ENCODE data around the gene SOX13.

The SOX13 gene

GRCh38 chr1:204166219-204166618 is 93.3 kb downstream of the SOX13 start, which contains the start of gene REN:
Gene REN (minus strand): TSS chr1:204166337. CDS start chr1:204166293, 44 bp downstream.
- Histone ChIP-seq H3K27me3 (ENCODE audit: control insufficient read depth, insufficient read depth, low read length) (no peaks in the 10 kb centered on the region), H3K4me3 (ENCODE audit: low read length) (no peak within 1 kb of the TSS), H3K27ac (ENCODE audit: low read depth, low read length) (no peak within 1 kb of the TSS), H3K36me3 (ENCODE audit: control insufficient read depth, insufficient read depth, low read length) (no peaks in the 10 kb centered on the region), H3K4me1 (ENCODE audit: control insufficient read depth, insufficient read depth, low read length) (no peaks in the 10 kb centered on the region), H3K9ac (ENCODE audit: low read length) (no peak within 1 kb of the TSS)

- Histone ChIP-seq H3K4me3 (ENCODE audit: low read length) (no peak overlapping the region), H3K9ac (ENCODE audit: low read length) (no peak overlapping the region), H3K27me3 (ENCODE audit: control insufficient read depth, insufficient read depth, low read length) (no peaks in the 10 kb centered on the region), H3K27ac (ENCODE audit: low read depth, low read length) (no peak overlapping the region), H3K36me3 (ENCODE audit: control insufficient read depth, insufficient read depth, low read length) (no peaks in the 10 kb centered on the region), H3K4me1 (ENCODE audit: control insufficient read depth, insufficient read depth, low read length) (no peaks in the 10 kb centered on the region)
These were observed 94.8 kb downstream of the SOX13 start for GRCh38 chr1:204167730-204168129.

GRCh38 chr1:204169858-204170257 is 96.9 kb downstream of the SOX13 start:
- H3K36me3 ChIP-seq (ENCODE audit: control insufficient read depth, insufficient read depth, low read length) = no peaks in the 10 kb centered on the region
- H3K27ac ChIP-seq (ENCODE audit: low read depth, low read length) = no peak overlapping the region
- no peak overlapping the region for H3K4me3 ChIP-seq (ENCODE audit: low read length)
- H3K9ac ChIP-seq (ENCODE audit: low read length) = no peak overlapping the region
- H3K27me3 ChIP-seq (ENCODE audit: control insufficient read depth, insufficient read depth, low read length) = no peaks in the 10 kb centered on the region
- no peaks in the 10 kb centered on the region for H3K4me1 ChIP-seq (ENCODE audit: control insufficient read depth, insufficient read depth, low read length)

- Histone ChIP-seq H3K9ac (ENCODE audit: low read length) (no peak overlapping the region), H3K27me3 (ENCODE audit: control insufficient read depth, insufficient read depth, low read length) (no peaks in the 10 kb centered on the region), H3K4me1 (ENCODE audit: control insufficient read depth, insufficient read depth, low read length) (no peaks in the 10 kb centered on the region), H3K4me3 (ENCODE audit: low read length) (no peak overlapping the region), H3K27ac (ENCODE audit: low read depth, low read length) (no peak overlapping the region), H3K36me3 (ENCODE audit: control insufficient read depth, insufficient read depth, low read length) (no peaks in the 10 kb centered on the region)
These were observed 97.7 kb downstream of the SOX13 start for GRCh38 chr1:204170494-204171155.

- no peaks in the 10 kb centered on the region for H3K27me3 ChIP-seq (ENCODE audit: control insufficient read depth, insufficient read depth, low read length)
- no peak overlapping the region for H3K27ac ChIP-seq (ENCODE audit: low read depth, low read length)
- H3K4me3 ChIP-seq (ENCODE audit: low read length) = no peak overlapping the region
- no peaks in the 10 kb centered on the region for H3K36me3 ChIP-seq (ENCODE audit: control insufficient read depth, insufficient read depth, low read length)
- H3K9ac ChIP-seq (ENCODE audit: low read length) = no peak overlapping the region
- H3K4me1 ChIP-seq (ENCODE audit: control insufficient read depth, insufficient read depth, low read length) = no peaks in the 10 kb centered on the region
These were observed 98.8 kb downstream of the SOX13 start for GRCh38 chr1:204171751-204172178.

DNA sequence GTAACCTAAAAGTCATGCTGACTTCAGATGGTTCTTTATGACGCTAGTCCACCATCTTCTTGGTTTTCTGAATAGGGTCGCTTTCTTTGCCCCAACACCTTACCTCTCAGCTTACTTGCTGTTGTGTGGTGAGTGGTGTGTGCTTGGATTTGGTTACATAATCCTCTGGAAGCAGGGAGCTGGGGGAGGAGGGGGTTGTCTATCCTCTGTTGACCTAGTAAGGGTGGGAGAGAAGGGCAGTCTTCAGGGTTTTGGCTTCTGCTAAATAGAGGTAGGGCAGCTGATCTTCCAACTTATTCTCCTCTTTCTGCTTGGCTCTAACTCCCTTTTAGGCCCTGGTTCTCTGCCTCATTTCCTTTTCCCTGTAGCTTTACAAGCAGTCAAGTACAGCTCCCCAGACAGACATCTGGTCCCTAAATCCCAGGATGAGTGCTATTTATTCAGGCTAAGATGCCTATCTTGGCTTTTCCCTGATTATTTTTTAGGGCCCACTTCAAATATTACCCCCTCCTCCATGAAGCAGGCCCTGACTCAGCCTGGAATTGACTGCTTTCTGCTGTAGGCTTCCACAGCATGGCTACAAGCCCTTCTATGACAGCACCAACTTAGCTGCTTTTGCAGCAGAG is 99.6 kb downstream of the SOX13 start:
- Histone ChIP-seq H3K4me1 (ENCODE audit: control insufficient read depth, insufficient read depth, low read length) (no peaks in the 10 kb centered on the region), H3K9ac (ENCODE audit: low read length) (no peak overlapping the region), H3K27ac (ENCODE audit: low read depth, low read length) (no peak overlapping the region), H3K4me3 (ENCODE audit: low read length) (no peak overlapping the region), H3K36me3 (ENCODE audit: control insufficient read depth, insufficient read depth, low read length) (no peaks in the 10 kb centered on the region), H3K27me3 (ENCODE audit: control insufficient read depth, insufficient read depth, low read length) (no peaks in the 10 kb centered on the region)

DNA sequence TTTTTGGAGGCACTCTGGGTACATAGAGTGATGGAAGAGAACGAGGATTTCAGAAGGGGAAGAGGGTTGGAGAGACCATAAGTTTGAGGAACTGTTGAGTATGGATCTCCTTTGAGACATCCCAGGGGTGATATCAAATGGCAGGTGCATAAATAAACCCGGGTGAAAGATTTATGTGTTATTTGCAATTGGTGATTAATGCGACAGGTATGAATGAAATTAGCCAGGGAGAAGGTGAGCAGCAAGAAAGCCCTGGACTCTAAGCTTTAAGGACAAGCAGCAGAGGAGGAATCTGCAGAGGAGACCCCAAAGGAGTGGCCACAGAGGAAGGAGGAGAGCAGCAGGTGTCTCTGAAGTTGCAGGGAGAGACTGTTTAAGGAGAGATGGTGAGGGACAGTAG is 102.0 kb downstream of the SOX13 start:
- H3K27me3 ChIP-seq (ENCODE audit: control insufficient read depth, insufficient read depth, low read length) = no peaks in the 10 kb centered on the region

DNA sequence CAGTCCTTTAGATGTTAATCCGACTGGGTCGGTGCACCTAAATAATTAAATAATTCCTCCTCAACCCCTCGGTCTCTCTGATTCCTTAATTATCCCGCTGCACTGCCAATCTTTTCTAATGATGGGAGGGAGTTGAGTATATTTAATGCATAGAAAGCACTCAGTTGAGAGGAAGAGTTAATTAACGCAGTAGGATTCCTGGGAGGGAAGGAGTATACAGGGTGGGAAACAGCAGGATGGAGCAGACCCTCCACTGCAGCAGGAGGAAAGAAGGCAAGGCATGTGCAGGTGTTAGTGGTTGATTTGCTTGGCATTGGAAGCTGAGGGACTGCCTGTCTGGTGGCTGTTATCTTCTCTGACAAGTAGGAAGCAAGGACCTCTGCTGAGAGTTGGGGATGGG is 103.1 kb downstream of the SOX13 start:
- no peak overlapping the region for H3K4me3 ChIP-seq (ENCODE audit: low read length)
- H3K27ac ChIP-seq (ENCODE audit: low read depth, low read length) = no peak overlapping the region
- H3K36me3 ChIP-seq (ENCODE audit: control insufficient read depth, insufficient read depth, low read length) = no peaks in the 10 kb centered on the region
- no peaks in the 10 kb centered on the region for H3K27me3 ChIP-seq (ENCODE audit: control insufficient read depth, insufficient read depth, low read length)
- H3K9ac ChIP-seq (ENCODE audit: low read length) = no peak overlapping the region
- no peaks in the 10 kb centered on the region for H3K4me1 ChIP-seq (ENCODE audit: control insufficient read depth, insufficient read depth, low read length)

More for the DNA sequence above, 102.0 kb downstream of the SOX13 start:
- Histone ChIP-seq H3K4me3 (ENCODE audit: low read length) (no peak overlapping the region), H3K36me3 (ENCODE audit: control insufficient read depth, insufficient read depth, low read length) (no peaks in the 10 kb centered on the region), H3K9ac (ENCODE audit: low read length) (no peak overlapping the region), H3K27ac (ENCODE audit: low read depth, low read length) (no peak overlapping the region), H3K4me1 (ENCODE audit: control insufficient read depth, insufficient read depth, low read length) (no peaks in the 10 kb centered on the region)

- Histone ChIP-seq H3K36me3 (ENCODE audit: control insufficient read depth, insufficient read depth, low read length) (no peaks in the 10 kb centered on the region), H3K27ac (ENCODE audit: low read depth, low read length) (no peak overlapping the region), H3K9ac (ENCODE audit: low read length) (no peak overlapping the region), H3K27me3 (ENCODE audit: control insufficient read depth, insufficient read depth, low read length) (no peaks in the 10 kb centered on the region), H3K4me1 (ENCODE audit: control insufficient read depth, insufficient read depth, low read length) (no peaks in the 10 kb centered on the region), H3K4me3 (ENCODE audit: low read length) (no peak overlapping the region)
These were observed 104.2 kb downstream of the SOX13 start for GRCh38 chr1:204177133-204177532.
